Measurements from ENCODE around the gene ZNF433. TPM values are rescaled to one million over a fixed set of nuclear protein-coding genes. Genes with fewer than 3 reads are reported as not detected.
"Not testable (repeated sequence)": the region's sequence is repeated elsewhere in the genome, so short reads cannot be mapped to it uniquely, and the experiment has no call there.

Gene ZNF433
- total RNA-seq: 1 to 10 TPM; 2.0 to 3.5 TPM

- no peaks in the 10 kb centered on the region for H3K4me1 ChIP-seq
- H3K9ac ChIP-seq (ENCODE audit: low read depth in 2 of 2, low read length in 2 of 2): peak within 1 kb of the TSS; percentile 86 to 94
- peak within 1 kb of the TSS; percentile 72 for H3K27ac ChIP-seq
- H3K4me3 ChIP-seq: peak within 1 kb of the TSS; percentile 98
- DNase-seq: peak; percentile 99
- TF ChIP-seq CTCF (IDR thresholded peaks at IDR 0.05): no peak
- intact Hi-C loops (cut with DNase I): no loop called here
- H3K9me3 ChIP-seq: no peaks in the 10 kb centered on the region
- H3K27me3 ChIP-seq: no peaks in the 10 kb centered on the region
- H3K36me3 ChIP-seq: no peaks in the 10 kb centered on the region
These were observed at the start of gene ZNF433 for GRCh38 chr19:12035220-12036172. Gene ZNF433 (minus strand): TSS chr19:12035679. CDS start chr19:12035539, 140 bp downstream.

GRCh38 chr19:12083336-12083735, 47.9 kb upstream of the ZNF433 start:
- not testable (repeated sequence) for H3K27ac ChIP-seq, H3K4me1 ChIP-seq

GRCh38 chr19:12077375-12077774, 41.9 kb upstream of the ZNF433 start:
- Histone ChIP-seq H3K9me3 (peaks cover 31% of the 10 kb centered on the region), H3K9ac (ENCODE audit: low read depth in 2 of 2, low read length in 2 of 2) (no peak overlapping the region), H3K4me1 (no peaks in the 10 kb centered on the region), H3K27me3 (no peaks in the 10 kb centered on the region), H3K27ac (no peak overlapping the region), H3K4me3 (no peak overlapping the region), H3K36me3 (peaks cover 23% of the 10 kb centered on the region)
- TF ChIP-seq CTCF (IDR thresholded peaks at IDR 0.05): no peak
- DNase-seq: no peak
- intact Hi-C loops (cut with DNase I): no loop called here

More at GRCh38 chr19:12083336-12083735, 47.9 kb upstream of the ZNF433 start:
- intact Hi-C loops (cut with DNase I); H3K9me3 ChIP-seq; H3K9ac ChIP-seq (ENCODE audit: low read depth in 2 of 2, low read length in 2 of 2); H3K4me3 ChIP-seq; H3K27me3 ChIP-seq; DNase-seq; H3K36me3 ChIP-seq: not testable (repeated sequence)

GRCh38 chr19:12076331-12076730, 40.9 kb upstream of the ZNF433 start:
- H3K4me1 ChIP-seq; H3K4me3 ChIP-seq; H3K27ac ChIP-seq; intact Hi-C loops (cut with DNase I); DNase-seq; H3K27me3 ChIP-seq; H3K9ac ChIP-seq (ENCODE audit: low read depth in 2 of 2, low read length in 2 of 2): not testable (repeated sequence)
- Histone ChIP-seq H3K9me3 (peaks cover 36% of the 10 kb centered on the region), H3K36me3 (peaks cover 23% of the 10 kb centered on the region)

- H3K9ac ChIP-seq (ENCODE audit: low read depth in 2 of 2, low read length in 2 of 2): no peak overlapping the region
- TF ChIP-seq CTCF (IDR thresholded peaks at IDR 0.05): no peak
- H3K4me1 ChIP-seq: no peaks in the 10 kb centered on the region
- no peak overlapping the region for H3K27ac ChIP-seq
- H3K9me3 ChIP-seq: peaks cover 36% of the 10 kb centered on the region
- H3K27me3 ChIP-seq: no peaks in the 10 kb centered on the region
- no peak overlapping the region for H3K4me3 ChIP-seq
- intact Hi-C loops (cut with DNase I): no loop called here
- peaks cover 23% of the 10 kb centered on the region for H3K36me3 ChIP-seq
- no peak for DNase-seq
These were observed 40.2 kb upstream of the ZNF433 start for GRCh38 chr19:12075538-12076139.

GRCh38 chr19:12064590-12065538, 29.4 kb upstream of the ZNF433 start, which contains the start of gene ZNF844:
Gene ZNF844 (plus strand): TSS chr19:12064731. CDS start chr19:12064874, 143 bp downstream.
- TF ChIP-seq CTCF (IDR thresholded peaks at IDR 0.05): no peak
- H3K9me3 ChIP-seq: no peaks in the 10 kb centered on the region
- no peaks in the 10 kb centered on the region for H3K36me3 ChIP-seq
- H3K27ac ChIP-seq: peak within 1 kb of the TSS; percentile 86
- H3K27me3 ChIP-seq: no peaks in the 10 kb centered on the region
- H3K4me1 ChIP-seq: peaks cover 4% of the 10 kb centered on the region
- peak within 1 kb of the TSS; percentile 82 to 89 for H3K9ac ChIP-seq (ENCODE audit: low read depth in 2 of 2, low read length in 2 of 2)
- H3K4me3 ChIP-seq: peak within 1 kb of the TSS; percentile 84
- peak; percentile 100 for DNase-seq
- intact Hi-C loops (cut with DNase I): no loop called here
